ENCODE data around the gene DYTN.

GRCh38 chr2:206647985-206648384, 70.2 kb downstream of the DYTN start:
- TF ChIP-seq CTCF (IDR thresholded peaks at IDR 0.05) (no peak), EP300 (IDR thresholded peaks at IDR 0.05) (no peak), POLR2A (IDR thresholded peaks at IDR 0.05) (no peak)
